Esophagus muscularis mucosa (tissue), 3 donors: ENCODE measurements around the gene NT5DC2.

Experiments
- EP300 ChIP-seq: sonication (generic); formaldehyde crosslinking; IDR thresholded peaks from one replicate; pipeline ENCODE4 v1.6.1; 2017; ENCODE audit warnings: antibody characterized with exemption
- TF ChIP-seq, protein P1 (sequence below), 3 experiments: fragments of 200-600 bp in 2 of 3; fragments of 450-650 bp in 1 of 3; sonication (generic) in 2 of 3; IDR thresholded peaks; one replicate each; pipeline ENCODE4 v1.5.1; 2017 to 2019; ENCODE audit warnings: antibody characterized with exemption in 3 of 3, mild to moderate bottlenecking in 2 of 3, moderate library complexity in 1 of 3

DNA sequence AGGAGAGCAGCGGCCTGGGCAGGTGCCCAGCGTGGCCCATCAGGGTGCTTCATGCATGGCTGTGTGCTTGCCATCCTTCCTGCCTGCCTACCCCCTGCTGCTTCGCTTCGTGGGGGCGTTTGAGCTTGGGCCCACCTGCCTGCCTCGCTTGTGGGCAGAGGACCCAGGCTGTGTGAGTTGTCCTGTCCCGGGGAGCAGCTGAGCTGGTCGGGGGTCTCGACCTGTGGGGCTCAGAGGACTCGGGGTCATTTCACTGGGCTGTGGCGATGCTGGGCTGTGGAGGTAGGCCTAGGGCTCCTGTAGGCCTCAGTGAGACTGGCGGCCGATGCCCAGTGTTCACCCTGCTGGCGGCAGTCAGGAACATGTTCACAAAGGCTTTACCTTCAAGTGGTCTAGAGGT is 50.6 kb downstream of the NT5DC2 start:
- TF ChIP-seq, protein P1, sequence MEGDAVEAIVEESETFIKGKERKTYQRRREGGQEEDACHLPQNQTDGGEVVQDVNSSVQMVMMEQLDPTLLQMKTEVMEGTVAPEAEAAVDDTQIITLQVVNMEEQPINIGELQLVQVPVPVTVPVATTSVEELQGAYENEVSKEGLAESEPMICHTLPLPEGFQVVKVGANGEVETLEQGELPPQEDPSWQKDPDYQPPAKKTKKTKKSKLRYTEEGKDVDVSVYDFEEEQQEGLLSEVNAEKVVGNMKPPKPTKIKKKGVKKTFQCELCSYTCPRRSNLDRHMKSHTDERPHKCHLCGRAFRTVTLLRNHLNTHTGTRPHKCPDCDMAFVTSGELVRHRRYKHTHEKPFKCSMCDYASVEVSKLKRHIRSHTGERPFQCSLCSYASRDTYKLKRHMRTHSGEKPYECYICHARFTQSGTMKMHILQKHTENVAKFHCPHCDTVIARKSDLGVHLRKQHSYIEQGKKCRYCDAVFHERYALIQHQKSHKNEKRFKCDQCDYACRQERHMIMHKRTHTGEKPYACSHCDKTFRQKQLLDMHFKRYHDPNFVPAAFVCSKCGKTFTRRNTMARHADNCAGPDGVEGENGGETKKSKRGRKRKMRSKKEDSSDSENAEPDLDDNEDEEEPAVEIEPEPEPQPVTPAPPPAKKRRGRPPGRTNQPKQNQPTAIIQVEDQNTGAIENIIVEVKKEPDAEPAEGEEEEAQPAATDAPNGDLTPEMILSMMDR (IDR thresholded peaks at IDR 0.05): no peak
- no peak for TF ChIP-seq EP300
